Activated T-cell treated with anti-CD3 and anti-CD28 coated beads for 48 hours (primary cell): ENCODE measurements around the gene GRAP2.
"Not testable (repeated sequence)": the region's sequence is repeated elsewhere in the genome, so short reads cannot be mapped to it uniquely, and the experiment has no call there.

Experiments used
- DNase-seq: peaks from one replicate; pipeline ENCODE4 v3.0.0-alpha.2; 2020; ENCODE audit warnings: low read depth

The GRAP2 gene

DNA sequence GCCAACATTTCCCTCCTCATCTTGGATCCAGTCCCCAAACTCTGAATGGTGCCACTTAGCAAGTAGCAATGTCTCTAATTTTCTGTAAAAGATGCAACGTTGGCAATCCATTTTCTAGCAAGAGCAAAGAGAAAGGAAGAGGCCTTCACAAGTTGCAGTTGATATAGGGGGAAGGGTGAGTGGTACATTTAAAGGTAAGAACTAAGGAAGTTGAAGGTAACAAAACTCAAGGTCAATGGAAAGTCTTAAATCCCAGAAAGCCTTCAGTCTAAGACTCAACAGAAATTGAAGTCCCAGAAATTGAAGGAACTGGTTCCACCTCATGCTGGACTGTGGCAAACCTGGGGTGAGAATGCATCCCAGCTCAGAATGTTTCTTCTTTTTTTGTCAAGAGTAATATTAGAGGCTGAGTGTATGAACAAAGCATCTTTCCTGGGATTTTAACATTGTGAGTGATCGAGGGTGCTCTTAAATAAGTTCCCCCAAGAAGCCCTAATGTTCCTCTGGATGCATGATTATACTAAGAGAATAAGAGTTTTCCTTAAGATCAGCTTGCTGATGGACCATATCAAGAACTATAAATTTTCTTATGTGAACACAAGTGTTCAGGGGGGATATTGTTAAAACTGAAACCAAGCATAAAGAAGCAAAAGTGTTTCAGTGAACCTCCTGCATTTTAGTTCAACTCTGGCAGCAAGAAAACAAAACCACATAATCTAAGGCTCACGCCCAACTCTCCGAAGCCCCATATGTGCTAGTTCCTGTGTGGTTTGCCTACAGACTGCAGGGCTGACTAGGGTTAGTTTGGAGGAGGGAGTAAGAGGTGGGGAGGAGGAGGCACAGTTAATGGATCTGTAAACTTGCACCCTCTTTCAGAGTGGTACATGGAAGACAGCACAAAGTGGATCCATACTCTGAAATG, at the start of gene GRAP2:
Gene GRAP2 (plus strand): TSS at position 779 of the 922 bp plus-strand sequence. CDS start 46,023 bp downstream, outside the sequence.
- DNase-seq: no peak

DNA sequence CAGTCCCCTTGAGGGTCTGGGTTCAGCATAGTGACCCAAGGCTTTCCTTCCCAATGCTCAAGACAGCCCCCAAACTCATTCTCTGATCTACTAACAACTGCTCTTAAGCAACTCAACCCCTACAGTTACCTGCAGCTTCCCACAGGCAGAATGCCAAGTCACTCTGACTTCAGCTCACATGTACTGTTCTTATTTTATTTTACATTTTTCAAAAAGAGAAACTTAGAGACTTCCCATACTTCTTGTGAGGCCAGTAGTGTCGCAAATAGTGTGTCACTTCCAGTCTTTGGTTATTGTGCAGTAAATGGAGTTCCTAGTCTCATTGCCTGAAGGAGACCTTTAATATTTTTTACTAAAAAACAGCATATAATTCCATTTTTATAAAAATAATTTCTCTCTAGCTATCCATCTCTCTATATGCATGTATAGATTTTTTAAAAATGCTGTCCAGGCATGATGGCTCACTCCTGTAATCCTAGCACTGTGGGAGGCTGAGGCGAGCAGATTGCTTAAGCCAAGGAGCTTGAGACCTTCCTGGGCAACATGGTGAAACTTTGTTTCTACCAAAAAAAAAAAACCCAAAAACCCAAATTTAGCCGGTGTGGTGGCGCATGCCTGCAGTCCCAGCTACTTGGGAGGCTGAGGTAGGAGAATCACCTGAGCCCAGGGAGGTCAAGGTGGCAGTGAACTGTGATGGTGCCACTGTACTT, 49.1 kb upstream of the GRAP2 start:
- DNase-seq: no peak

DNA sequence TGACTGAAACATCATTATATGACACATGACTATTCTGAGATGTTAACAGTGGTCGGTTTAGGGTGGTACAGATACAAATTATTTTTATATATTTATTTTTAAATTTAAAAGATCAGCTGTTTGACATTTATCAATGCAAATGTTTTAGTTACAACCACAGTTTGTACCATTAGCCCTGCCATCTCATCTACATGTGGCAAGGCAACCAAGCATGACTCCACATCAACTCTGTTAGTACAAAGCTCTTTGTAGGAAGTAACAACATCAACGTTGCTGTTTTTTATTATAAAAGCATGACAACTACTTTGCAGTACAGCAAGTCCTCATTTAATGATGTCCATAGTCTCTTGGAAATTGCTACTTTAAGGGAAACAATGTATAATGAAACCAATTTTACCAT, 48.1 kb upstream of the GRAP2 start:
- DNase-seq: no peak

DNA sequence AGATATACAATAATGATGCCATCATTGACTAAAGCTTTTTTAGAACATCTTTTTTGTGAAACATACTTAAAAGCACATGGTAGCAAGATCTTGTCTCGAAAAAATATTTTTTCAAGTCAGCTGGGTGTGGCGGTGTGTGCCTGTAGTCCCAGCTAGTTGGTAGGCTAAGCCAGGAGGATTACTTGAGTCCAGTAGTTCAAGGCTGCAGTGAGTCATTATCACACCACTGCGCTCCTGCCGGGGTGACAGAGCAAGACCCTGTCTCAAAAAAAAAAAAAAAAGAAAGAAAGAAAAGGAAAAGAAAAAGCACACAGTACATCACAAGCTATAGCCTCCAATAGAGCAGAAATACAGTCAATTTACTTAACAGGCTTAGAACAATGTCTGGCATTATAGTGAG, 44.3 kb upstream of the GRAP2 start:
- DNase-seq: no peak

GRCh38 chr22:39859903-39860588, 40.8 kb upstream of the GRAP2 start:
- no peak for DNase-seq

DNA sequence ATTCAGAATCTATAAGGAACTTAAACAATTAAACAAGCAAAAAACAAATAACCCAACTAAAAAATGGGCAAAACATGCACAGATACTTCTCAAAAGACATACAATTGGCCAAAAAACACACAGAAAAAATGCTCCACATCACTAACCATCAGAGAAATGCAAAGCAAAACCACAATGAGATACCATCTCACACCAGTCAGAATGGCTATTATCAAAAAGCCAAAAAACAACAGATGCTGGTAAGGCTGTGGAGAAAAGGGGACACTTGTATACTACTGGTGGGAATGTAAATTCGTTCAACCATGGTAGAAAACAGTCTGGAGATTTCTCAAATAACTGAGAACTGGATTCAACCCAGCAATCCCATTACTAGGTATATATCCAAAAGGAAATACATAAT, 32.1 kb upstream of the GRAP2 start:
- no peak for DNase-seq

GRCh38 chr22:39869797-39870196, 31.1 kb upstream of the GRAP2 start:
- DNase-seq: not testable (repeated sequence)

- DNase-seq: no peak
These were observed 29.7 kb upstream of the GRAP2 start for GRCh38 chr22:39871008-39871798.

GRCh38 chr22:39872548-39872947, 28.3 kb upstream of the GRAP2 start:
- DNase-seq: no peak

- DNase-seq: no peak
These were observed 26.9 kb upstream of the GRAP2 start for GRCh38 chr22:39873965-39874364.

DNA sequence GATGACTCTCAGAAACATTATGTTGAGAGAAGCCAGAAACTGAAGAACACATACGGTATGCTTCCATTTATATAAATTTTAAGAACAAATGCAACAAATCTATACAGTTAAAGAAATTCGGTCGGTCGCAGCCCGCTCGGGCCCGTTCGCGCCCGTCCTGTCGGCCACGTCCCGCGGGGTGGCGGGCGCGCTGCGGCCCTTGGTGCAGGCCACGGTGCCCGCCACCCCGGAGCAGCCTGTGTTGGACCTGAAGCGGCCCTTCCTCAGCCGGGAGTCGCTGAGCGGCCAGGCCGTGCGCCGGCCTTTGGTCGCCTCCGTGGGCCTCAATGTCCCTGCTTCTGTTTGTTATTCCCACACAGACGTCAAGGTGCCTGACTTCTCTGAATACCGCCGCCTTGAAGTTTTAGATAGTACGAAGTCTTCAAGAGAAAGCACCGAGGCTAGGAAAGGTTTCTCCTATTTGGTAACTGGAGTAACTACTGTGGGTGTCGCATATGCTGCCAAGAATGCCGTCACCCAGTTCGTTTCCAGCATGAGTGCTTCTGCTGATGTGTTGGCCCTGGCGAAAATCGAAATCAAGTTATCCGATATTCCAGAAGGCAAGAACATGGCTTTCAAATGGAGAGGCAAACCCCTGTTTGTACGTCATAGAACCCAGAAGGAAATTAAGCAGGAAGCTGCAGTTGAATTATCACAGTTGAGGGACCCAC, 25.6 kb upstream of the GRAP2 start:
- DNase-seq: not testable (repeated sequence)

DNA sequence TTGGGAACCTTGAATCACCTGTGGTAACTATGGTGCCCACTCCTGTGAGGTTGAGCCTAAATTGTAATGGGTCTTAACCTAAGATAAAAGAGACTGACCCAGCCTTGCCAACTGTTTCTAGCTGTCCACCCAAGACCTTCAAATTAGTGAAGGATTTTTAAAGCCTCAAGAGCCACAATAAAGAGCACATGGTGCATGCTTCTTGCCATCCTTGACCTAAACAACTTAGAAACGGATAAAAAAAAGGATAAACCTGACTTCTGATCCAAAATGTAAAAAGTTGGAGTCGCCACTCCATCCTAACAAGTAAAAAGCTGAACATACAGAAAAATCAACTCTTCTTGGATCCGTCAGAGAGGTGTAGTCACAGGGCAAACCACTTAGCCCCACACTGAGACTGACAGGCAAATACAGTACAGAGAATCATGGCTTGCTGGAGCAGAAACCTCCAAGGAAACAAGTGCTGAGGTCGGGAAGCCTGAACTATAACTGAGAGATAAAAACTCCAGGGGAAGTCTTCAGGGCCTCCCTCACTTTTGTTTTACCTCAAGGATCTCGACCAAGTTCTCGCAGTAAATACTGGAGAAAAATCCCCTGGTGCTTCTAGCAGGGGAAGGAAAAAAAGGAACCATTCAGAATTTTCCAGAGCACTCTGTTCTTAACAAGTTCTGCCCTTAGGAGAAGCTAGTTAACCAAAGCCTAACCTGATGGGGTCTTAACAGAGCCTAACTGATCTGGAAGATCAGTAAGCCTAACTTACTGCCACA, 23.6 kb upstream of the GRAP2 start:
- DNase-seq: no peak

DNA sequence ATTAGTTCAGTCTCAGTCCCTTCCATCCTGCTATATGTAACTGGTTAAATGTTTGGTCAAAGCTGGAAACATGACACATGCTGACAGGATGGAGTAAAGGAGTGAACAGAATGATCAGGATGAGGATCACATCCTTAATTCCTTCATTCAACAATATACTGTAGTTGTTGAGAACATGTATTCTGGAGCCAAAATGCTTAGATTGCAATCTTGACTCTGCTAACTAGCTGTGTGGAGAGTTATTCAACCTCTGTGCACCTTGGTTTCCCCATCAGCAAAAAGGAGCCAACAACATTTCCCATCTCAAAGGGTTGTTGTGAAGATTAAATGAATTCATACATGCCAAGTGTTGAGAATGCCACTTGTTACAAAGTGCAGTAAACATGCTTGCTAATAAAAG, 20.2 kb upstream of the GRAP2 start:
- DNase-seq: no peak

DNA sequence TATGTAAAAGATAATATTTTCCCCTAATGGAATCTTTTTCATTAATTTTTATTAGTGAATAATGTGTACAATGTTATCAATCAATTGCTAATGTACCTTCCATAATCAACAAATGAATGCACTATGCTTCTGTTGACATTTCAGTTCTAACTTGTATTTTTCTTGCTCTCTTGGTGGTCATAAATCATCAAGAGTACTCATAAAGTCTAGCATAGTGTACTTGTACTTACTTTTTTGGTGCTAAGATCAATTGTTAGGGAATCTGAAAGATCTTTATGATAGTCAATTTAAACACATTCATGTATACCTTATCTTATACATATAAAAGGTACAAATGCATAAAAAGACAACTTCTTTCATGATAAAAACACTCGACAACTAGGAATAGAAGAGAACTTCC, 17.8 kb upstream of the GRAP2 start:
- no peak for DNase-seq

- not testable (repeated sequence) for DNase-seq
These were observed 11.0 kb upstream of the GRAP2 start for GRCh38 chr22:39889924-39890323.

- no peak for DNase-seq
These were observed 7.4 kb upstream of the GRAP2 start, which contains the start of gene ENTHD1 for GRCh38 chr22:39893526-39893925. TSS of gene ENTHD1 (minus strand) at chr22:39893760. CDS start at chr22:39887748, 6,012 bp downstream.

GRCh38 chr22:39894554-39895092, 6.3 kb upstream of the GRAP2 start:
- no peak for DNase-seq

GRCh38 chr22:39895682-39896081, 5.2 kb upstream of the GRAP2 start:
- DNase-seq: no peak

DNA sequence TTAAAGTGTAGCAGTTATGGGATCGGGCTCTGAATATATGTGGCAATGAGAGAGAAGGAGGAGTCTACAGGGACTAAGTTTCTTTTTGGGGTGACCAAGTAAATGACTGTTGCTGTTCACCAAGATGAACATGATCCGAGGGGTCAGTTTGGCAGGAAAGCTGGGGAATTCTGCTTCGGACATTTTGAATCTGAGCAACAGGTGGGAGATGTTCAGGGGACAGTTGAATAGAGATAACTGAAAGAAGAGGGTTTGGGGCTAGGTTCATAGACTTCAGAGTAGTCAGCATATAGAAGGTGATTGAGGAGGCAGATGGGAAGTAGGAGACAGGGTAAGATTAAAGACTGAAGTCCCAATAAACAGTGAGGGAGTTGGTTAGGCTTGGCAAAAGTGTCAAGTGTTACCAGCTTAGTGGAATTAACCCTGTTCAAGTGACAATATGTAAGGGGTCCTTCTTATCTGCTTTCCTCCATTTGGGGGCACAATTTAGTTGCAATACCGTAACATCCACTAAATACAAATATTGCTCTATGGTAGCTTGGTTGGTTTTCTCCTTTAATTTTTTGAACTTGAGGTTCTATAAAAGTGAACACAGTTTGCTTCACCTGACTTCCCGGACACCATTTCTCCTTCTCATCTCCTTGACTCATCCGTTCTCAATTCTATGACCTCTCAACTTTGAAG, 4.4 kb upstream of the GRAP2 start:
- no peak for DNase-seq
